Ishikawa (cell line): ENCODE results near the gene PLAAT3.

Experiments
- CEBPB ChIP-seq: IDR thresholded peaks from 2 replicates; pipeline ENCODE4 v1.6.1; 2012
- EP300 ChIP-seq: IDR thresholded peaks from 2 replicates; pipeline ENCODE4 v1.6.1; 2012; ENCODE audit warnings: borderline replicate concordance
- FOXM1 ChIP-seq: IDR thresholded peaks from 2 replicates; pipeline ENCODE4 v1.6.1; 2012; ENCODE audit warnings: low read depth, borderline replicate concordance
- RAD21 ChIP-seq: IDR thresholded peaks from 2 replicates; pipeline ENCODE4 v1.6.1; 2012; ENCODE audit warnings: low read depth
- TAF1 ChIP-seq: IDR thresholded peaks from 2 replicates; pipeline ENCODE4 v1.6.1; 2012; ENCODE audit warnings: low read depth, mild to moderate bottlenecking
- TCF12 ChIP-seq: IDR thresholded peaks from 2 replicates; pipeline ENCODE4 v1.6.1; 2012; ENCODE audit warnings: low read depth
- YY1 ChIP-seq: IDR thresholded peaks from 2 replicates; pipeline ENCODE4 v1.6.1; 2012; ENCODE audit warnings: low read depth
- TF ChIP-seq, protein P1 (sequence below): IDR thresholded peaks from 2 replicates; pipeline ENCODE4 v1.6.1; 2012; ENCODE audit warnings: low read depth, mild to moderate bottlenecking
- TF ChIP-seq, protein P2 (sequence below): IDR thresholded peaks from 2 replicates; pipeline ENCODE4 v1.6.1; 2012

DNA sequence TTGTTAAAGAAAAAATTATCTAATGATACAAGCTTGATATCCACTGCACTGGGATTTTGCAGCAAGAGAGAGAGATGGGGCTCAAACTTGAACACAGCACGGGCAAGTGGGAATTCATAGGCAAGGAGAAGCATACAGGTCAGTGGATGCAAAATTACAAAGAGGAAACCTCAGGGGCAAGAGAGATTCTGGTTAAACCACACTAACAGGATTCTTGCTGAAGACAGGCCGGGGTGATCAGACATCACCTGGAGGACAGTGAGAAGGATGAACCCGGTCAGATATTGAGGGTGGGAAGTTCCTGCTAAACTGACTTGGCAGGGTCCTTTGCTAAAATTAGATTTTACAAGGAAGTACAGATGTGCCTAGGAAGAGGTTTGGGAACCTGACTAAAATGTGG, 80.2 kb downstream of the PLAAT3 start:
- TF ChIP-seq TAF1 (no peak), RAD21 (no peak), CEBPB (no peak), FOXM1 (no peak), YY1 (no peak), EP300 (no peak), TCF12 (no peak)
- TF ChIP-seq, protein P1, sequence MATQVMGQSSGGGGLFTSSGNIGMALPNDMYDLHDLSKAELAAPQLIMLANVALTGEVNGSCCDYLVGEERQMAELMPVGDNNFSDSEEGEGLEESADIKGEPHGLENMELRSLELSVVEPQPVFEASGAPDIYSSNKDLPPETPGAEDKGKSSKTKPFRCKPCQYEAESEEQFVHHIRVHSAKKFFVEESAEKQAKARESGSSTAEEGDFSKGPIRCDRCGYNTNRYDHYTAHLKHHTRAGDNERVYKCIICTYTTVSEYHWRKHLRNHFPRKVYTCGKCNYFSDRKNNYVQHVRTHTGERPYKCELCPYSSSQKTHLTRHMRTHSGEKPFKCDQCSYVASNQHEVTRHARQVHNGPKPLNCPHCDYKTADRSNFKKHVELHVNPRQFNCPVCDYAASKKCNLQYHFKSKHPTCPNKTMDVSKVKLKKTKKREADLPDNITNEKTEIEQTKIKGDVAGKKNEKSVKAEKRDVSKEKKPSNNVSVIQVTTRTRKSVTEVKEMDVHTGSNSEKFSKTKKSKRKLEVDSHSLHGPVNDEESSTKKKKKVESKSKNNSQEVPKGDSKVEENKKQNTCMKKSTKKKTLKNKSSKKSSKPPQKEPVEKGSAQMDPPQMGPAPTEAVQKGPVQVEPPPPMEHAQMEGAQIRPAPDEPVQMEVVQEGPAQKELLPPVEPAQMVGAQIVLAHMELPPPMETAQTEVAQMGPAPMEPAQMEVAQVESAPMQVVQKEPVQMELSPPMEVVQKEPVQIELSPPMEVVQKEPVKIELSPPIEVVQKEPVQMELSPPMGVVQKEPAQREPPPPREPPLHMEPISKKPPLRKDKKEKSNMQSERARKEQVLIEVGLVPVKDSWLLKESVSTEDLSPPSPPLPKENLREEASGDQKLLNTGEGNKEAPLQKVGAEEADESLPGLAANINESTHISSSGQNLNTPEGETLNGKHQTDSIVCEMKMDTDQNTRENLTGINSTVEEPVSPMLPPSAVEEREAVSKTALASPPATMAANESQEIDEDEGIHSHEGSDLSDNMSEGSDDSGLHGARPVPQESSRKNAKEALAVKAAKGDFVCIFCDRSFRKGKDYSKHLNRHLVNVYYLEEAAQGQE: no peak
- TF ChIP-seq, protein P2, sequence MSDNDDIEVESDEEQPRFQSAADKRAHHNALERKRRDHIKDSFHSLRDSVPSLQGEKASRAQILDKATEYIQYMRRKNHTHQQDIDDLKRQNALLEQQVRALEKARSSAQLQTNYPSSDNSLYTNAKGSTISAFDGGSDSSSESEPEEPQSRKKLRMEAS: no peak
